ENCODE data around the gene FTCD. TPM values are rescaled to one million over a fixed set of nuclear protein-coding genes. Genes with fewer than 3 reads are reported as not detected.

Gene FTCD
- polyA plus RNA-seq, 1 experiment, result not detected

DNA sequence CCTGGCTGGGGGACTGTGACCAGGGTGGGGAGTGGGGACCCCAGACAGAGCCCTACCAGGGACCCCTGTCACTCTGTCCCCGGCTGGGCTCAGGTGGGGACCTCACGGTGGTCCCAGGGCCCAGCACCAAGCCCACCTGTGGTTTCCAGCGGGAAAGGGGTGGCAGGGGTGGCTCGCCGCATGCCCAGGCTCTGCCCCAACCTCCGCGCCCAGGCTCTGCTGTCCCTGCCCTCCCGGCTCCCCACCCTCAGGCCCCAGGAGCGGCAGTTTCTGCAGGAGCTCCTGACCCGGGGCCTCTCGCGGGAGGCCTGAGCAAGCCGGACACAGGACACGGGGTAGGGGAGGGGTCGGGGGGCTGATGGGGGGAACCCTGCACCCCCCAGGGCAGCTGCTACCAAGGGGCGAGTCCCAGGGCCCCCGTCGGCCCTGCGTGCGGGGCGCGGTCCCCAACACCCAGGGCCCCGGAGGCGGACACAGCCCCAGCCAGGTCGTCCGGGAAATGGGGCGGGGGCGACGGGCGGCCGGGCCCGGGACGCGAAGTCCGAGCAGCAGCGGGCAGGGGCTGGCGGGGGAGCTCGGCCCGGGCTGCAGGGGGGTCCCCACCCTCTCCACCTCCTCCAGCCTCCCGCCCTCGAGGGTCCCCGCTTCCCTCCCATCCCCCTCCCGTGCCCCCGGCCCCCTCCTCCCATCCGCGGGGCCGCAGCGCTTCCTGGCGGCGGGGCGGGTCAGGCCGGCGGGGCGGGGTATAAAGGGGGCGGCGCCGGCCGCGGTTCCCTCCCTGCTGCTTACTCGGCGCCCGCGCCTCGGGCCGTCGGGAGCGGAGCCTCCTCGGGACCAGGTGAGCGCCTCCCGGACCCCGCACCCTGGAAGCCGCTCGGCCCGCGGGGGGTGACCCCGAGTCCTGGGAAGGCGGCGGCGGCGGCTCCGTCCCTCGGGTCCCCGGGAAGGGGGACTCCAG is 57.8 kb downstream of the FTCD start, which contains the start of gene COL6A2:
TSS of gene COL6A2 (plus strand) at position 777 of the 958 bp plus-strand sequence.
- Histone ChIP-seq H3K27ac (ENCODE audit: low read depth, low read length) (peak within 1 kb of the TSS; percentile 70), H3K27me3 (ENCODE audit: control insufficient read depth, insufficient read depth, low read length) (no peaks in the 10 kb centered on the region), H3K9me3 (ENCODE audit: control insufficient read depth, insufficient read depth, low read length) (peaks cover 4% of the 10 kb centered on the region), H3K4me3 (ENCODE audit: low read depth, low read length) (peak within 1 kb of the TSS; percentile 79)
- TF ChIP-seq, protein P1, sequence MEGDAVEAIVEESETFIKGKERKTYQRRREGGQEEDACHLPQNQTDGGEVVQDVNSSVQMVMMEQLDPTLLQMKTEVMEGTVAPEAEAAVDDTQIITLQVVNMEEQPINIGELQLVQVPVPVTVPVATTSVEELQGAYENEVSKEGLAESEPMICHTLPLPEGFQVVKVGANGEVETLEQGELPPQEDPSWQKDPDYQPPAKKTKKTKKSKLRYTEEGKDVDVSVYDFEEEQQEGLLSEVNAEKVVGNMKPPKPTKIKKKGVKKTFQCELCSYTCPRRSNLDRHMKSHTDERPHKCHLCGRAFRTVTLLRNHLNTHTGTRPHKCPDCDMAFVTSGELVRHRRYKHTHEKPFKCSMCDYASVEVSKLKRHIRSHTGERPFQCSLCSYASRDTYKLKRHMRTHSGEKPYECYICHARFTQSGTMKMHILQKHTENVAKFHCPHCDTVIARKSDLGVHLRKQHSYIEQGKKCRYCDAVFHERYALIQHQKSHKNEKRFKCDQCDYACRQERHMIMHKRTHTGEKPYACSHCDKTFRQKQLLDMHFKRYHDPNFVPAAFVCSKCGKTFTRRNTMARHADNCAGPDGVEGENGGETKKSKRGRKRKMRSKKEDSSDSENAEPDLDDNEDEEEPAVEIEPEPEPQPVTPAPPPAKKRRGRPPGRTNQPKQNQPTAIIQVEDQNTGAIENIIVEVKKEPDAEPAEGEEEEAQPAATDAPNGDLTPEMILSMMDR (IDR thresholded peaks at IDR 0.05; ENCODE audit: low read depth, low read length), result peak; percentile 18; the same call in 1 of the 2 replicates
- DNase-seq (ENCODE audit: low read depth, low spot score), result no peak
- CTCF ChIA-PET, result interaction anchor here (0.6 kb wide), 1 partner anchor 23 kb away, joined by 3 read pairs; no protein-coding TSS in a partner anchor
- POLR2A ChIA-PET, result interaction anchor here (0.5 to 1.5 kb wide), 7 partner anchors 35 to 127 kb away, joined by 3 to 5 read pairs (median 3); no protein-coding TSS in a partner anchor

GRCh38 chr21:46096596-46097335 is 58.6 kb downstream of the FTCD start:
- POLR2A ChIA-PET, result interaction anchor here (0.5 to 1.5 kb wide), 8 partner anchors 36 to 126 kb away, joined by 3 to 5 read pairs (median 3); no protein-coding TSS in a partner anchor
- no peak overlapping the region for H3K27ac ChIP-seq (ENCODE audit: low read depth, low read length)
- CTCF ChIA-PET, result interaction anchor here (0.6 kb wide), 1 partner anchor 22 kb away, joined by 3 read pairs; no protein-coding TSS in a partner anchor
- DNase-seq (ENCODE audit: low read depth, low spot score), result no peak
- H3K9me3 ChIP-seq (ENCODE audit: control insufficient read depth, insufficient read depth, low read length), result peaks cover 4% of the 10 kb centered on the region
- TF ChIP-seq, protein P1 (IDR thresholded peaks at IDR 0.05; ENCODE audit: low read depth, low read length), result no peak
- no peaks in the 10 kb centered on the region for H3K27me3 ChIP-seq (ENCODE audit: control insufficient read depth, insufficient read depth, low read length)
- peak overlapping the region; percentile 79 for H3K4me3 ChIP-seq (ENCODE audit: low read depth, low read length)

DNA sequence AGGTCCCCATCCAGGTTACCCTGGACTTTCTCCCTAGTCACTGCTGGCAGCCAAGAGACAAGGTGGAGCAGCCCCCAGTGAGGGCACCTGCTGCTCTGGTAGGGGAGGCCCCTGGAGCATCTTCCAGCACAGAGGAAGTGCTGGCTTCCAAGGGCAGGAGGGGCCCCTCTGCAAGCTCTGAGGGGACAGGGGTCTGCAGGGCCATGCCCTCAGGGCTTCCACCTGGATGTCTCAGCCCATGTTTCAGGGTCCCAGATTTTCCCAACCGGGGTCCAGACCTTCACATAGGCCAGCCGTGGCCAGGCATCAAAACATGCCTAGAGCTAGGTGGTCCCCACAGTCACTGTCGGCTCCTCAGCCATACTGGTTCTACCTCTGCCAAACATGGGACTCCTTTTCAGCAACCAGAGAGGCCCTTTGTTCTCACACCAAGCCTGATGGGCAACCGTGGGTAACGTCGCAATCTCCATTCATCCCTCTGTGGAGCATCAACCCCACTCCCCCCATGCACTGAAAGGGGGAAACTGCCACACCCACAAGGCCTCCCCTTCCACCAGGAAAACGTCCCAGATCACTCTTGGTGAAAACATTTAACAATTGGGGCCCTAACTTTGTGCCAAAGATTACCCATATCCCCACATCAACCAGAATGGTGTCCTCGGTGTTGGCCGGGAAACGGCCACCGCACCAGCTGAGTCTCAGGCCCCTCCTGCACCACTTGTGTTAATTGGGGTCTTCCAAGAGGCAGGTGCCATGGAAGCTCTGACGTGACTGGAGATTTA is 59.4 kb downstream of the FTCD start:
- CTCF ChIA-PET, result no interaction called here
- Histone ChIP-seq H3K27me3 (ENCODE audit: control insufficient read depth, insufficient read depth, low read length) (no peaks in the 10 kb centered on the region), H3K9me3 (ENCODE audit: control insufficient read depth, insufficient read depth, low read length) (peaks cover 4% of the 10 kb centered on the region), H3K27ac (ENCODE audit: low read depth, low read length) (no peak overlapping the region), H3K4me3 (ENCODE audit: low read depth, low read length) (no peak overlapping the region)
- TF ChIP-seq, protein P1 (IDR thresholded peaks at IDR 0.05; ENCODE audit: low read depth, low read length), result no peak
- no peak for DNase-seq (ENCODE audit: low read depth, low spot score)
- POLR2A ChIA-PET, result interaction anchor here (0.9 kb wide), 1 partner anchor 39 kb away, joined by 3 read pairs; no protein-coding TSS in a partner anchor

- TF ChIP-seq, protein P1 (IDR thresholded peaks at IDR 0.05; ENCODE audit: low read depth, low read length), result no peak
- ChIA-PET CTCF (no interaction called here), POLR2A (no interaction called here)
- peaks cover 3% of the 10 kb centered on the region for H3K9me3 ChIP-seq (ENCODE audit: control insufficient read depth, insufficient read depth, low read length)
- no peak overlapping the region for H3K27ac ChIP-seq (ENCODE audit: low read depth, low read length)
- no peaks in the 10 kb centered on the region for H3K27me3 ChIP-seq (ENCODE audit: control insufficient read depth, insufficient read depth, low read length)
- DNase-seq (ENCODE audit: low read depth, low spot score), result no peak
- no peak overlapping the region for H3K4me3 ChIP-seq (ENCODE audit: low read depth, low read length)
These were observed 60.2 kb downstream of the FTCD start for GRCh38 chr21:46095083-46095719.

Measured in AG04450 (cell line).